Suprapubic skin (tissue), 4 donors: ENCODE data around the gene HOXC10.

ENCODE experiments used
- EP300 ChIP-seq: sonication (generic); formaldehyde crosslinking; IDR thresholded peaks from one replicate; pipeline ENCODE4 v1.6.1; 2017; ENCODE audit warnings: antibody characterized with exemption
- POLR2A ChIP-seq, 2 donors: fragments of 450-650 bp; IDR thresholded peaks; one replicate each; pipeline ENCODE4 v1.6.1; 2017; ENCODE audit warnings: antibody characterized with exemption in 2 of 2, mild to moderate bottlenecking in 2 of 2, moderate library complexity in 2 of 2
- POLR2AphosphoS5 ChIP-seq, 3 donors: sonication (generic); formaldehyde crosslinking; IDR thresholded peaks; one replicate each; pipeline ENCODE4 v1.6.1; 2017; ENCODE audit warnings: antibody characterized with exemption in 3 of 3
- TF ChIP-seq, protein P1 (sequence below), 2 donors: fragments of 200-600 bp in 1 of 2; fragments of 450-650 bp in 1 of 2; sonication (generic) in 1 of 2; IDR thresholded peaks; one replicate each; pipeline ENCODE4 v1.5.1; 2016 to 2019; ENCODE audit warnings: antibody characterized with exemption in 2 of 2, mild to moderate bottlenecking in 1 of 2, moderate library complexity in 1 of 2

DNA sequence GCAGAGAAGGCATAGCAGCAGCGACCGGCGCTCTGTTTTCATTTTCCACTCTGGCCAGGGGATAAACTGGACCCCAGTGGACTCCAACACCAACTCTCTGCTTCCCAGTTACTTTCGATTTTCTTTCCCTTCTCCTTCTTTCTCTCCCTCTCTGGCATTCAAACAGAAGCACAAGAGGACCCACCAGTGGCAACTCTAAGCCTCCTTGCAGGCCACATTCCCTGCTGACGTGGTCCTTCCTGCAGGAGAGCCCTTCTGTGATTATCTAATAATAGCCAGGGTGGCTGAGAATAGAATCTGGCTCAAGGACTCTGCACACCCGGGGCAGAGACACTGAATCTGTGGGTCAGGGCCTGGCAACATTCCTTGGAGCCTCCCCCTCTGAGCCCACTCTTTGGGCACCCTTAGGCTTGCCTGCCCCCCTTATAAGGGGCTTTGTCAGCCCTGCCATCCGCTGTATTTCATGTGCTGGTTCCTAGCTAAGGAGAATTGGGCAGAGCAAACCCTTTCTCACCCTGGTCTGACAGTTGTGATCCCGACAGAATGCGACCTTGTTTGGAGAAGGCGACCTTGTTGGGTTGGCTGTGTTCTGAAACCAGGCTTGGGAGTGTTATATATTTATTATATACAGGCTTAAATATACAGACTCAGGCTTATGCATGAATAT, 35.1 kb downstream of the HOXC10 start:
- TF ChIP-seq, protein P1, sequence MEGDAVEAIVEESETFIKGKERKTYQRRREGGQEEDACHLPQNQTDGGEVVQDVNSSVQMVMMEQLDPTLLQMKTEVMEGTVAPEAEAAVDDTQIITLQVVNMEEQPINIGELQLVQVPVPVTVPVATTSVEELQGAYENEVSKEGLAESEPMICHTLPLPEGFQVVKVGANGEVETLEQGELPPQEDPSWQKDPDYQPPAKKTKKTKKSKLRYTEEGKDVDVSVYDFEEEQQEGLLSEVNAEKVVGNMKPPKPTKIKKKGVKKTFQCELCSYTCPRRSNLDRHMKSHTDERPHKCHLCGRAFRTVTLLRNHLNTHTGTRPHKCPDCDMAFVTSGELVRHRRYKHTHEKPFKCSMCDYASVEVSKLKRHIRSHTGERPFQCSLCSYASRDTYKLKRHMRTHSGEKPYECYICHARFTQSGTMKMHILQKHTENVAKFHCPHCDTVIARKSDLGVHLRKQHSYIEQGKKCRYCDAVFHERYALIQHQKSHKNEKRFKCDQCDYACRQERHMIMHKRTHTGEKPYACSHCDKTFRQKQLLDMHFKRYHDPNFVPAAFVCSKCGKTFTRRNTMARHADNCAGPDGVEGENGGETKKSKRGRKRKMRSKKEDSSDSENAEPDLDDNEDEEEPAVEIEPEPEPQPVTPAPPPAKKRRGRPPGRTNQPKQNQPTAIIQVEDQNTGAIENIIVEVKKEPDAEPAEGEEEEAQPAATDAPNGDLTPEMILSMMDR (IDR thresholded peaks at IDR 0.05) = no peak
- TF ChIP-seq POLR2A (IDR thresholded peaks at IDR 0.05) (no peak), EP300 (no peak), POLR2AphosphoS5 (IDR thresholded peaks at IDR 0.05) (no peak)
